Measurements from ENCODE around the gene LRAT.

Gene LRAT

GRCh38 chr4:154731756-154732155 is 12.0 kb upstream of the LRAT start:
- Histone ChIP-seq H3K27me3 (ENCODE audit: insufficient read depth, poor library complexity, severe bottlenecking) (peaks cover 2% of the 10 kb centered on the region), H3K27ac (replicated peaks) (no peak overlapping the region), H3K4me3 (replicated peaks; ENCODE audit: insufficient read depth, low read length) (no peak overlapping the region)
- DNase-seq (ENCODE audit: low read depth in 1 of 2, low spot score in 1 of 2) = no peak
- TF ChIP-seq SPI1 (IDR thresholded peaks at IDR 0.05; ENCODE audit: borderline replicate concordance, low read depth) (no peak), GABPA (IDR thresholded peaks at IDR 0.05; ENCODE audit: low read depth) (no peak), POLR2AphosphoS5 (IDR thresholded peaks at IDR 0.05; ENCODE audit: low read depth) (no peak), CTCF (IDR thresholded peaks at IDR 0.05; ENCODE audit: insufficient read depth, low read length) (no peak), REST (IDR thresholded peaks at IDR 0.05; ENCODE audit: insufficient replicate concordance, low read depth) (no peak)

- no peak overlapping the region for H3K4me3 ChIP-seq (replicated peaks; ENCODE audit: insufficient read depth, low read length)
- TF ChIP-seq SPI1 (IDR thresholded peaks at IDR 0.05; ENCODE audit: borderline replicate concordance, low read depth) (no peak), REST (IDR thresholded peaks at IDR 0.05; ENCODE audit: insufficient replicate concordance, low read depth) (no peak), POLR2AphosphoS5 (IDR thresholded peaks at IDR 0.05; ENCODE audit: low read depth) (no peak), CTCF (IDR thresholded peaks at IDR 0.05; ENCODE audit: insufficient read depth, low read length) (no peak), GABPA (IDR thresholded peaks at IDR 0.05; ENCODE audit: low read depth) (no peak)
- H3K27ac ChIP-seq (replicated peaks) = no peak overlapping the region
- no peak for DNase-seq (ENCODE audit: low read depth in 1 of 2, low spot score in 1 of 2)
- H3K27me3 ChIP-seq (ENCODE audit: insufficient read depth, poor library complexity, severe bottlenecking) = peaks cover 2% of the 10 kb centered on the region
Observed at GRCh38 chr4:154732669-154733068, 11.1 kb upstream of the LRAT start.

- H3K4me3 ChIP-seq (replicated peaks; ENCODE audit: insufficient read depth, low read length) = no peak overlapping the region
- no peak for TF ChIP-seq CTCF (IDR thresholded peaks at IDR 0.05; ENCODE audit: insufficient read depth, low read length)
Observed at GRCh38 chr4:154736770-154737169, 7.0 kb upstream of the LRAT start.

GRCh38 chr4:154738426-154738825 is 5.4 kb upstream of the LRAT start:
- TF ChIP-seq CTCF (IDR thresholded peaks at IDR 0.05; ENCODE audit: insufficient read depth, low read length) (no peak), GABPA (IDR thresholded peaks at IDR 0.05; ENCODE audit: low read depth) (no peak), POLR2AphosphoS5 (IDR thresholded peaks at IDR 0.05; ENCODE audit: low read depth) (no peak)
- H3K4me3 ChIP-seq (replicated peaks; ENCODE audit: insufficient read depth, low read length) = no peak overlapping the region
- no peak for DNase-seq (ENCODE audit: low read depth in 1 of 2, low spot score in 1 of 2)
- H3K27me3 ChIP-seq (ENCODE audit: insufficient read depth, poor library complexity, severe bottlenecking) = peaks cover 19% of the 10 kb centered on the region
- H3K27ac ChIP-seq (replicated peaks) = no peak overlapping the region

More at GRCh38 chr4:154736770-154737169, 7.0 kb upstream of the LRAT start:
- DNase-seq (ENCODE audit: low read depth in 1 of 2, low spot score in 1 of 2) = no peak
- Histone ChIP-seq H3K27ac (replicated peaks) (no peak overlapping the region), H3K27me3 (ENCODE audit: insufficient read depth, poor library complexity, severe bottlenecking) (peaks cover 4% of the 10 kb centered on the region)
